PFSK-1 (cell line): Measurements from ENCODE around the gene ITIH5.

Experiments used
- POLR2AphosphoS5 ChIP-seq: IDR thresholded peaks from 2 replicates; pipeline ENCODE4 v1.6.1; 2012; ENCODE audit warnings: low read depth, mild to moderate bottlenecking, control low read depth, low read length, moderate library complexity
- TAF1 ChIP-seq: IDR thresholded peaks from 2 replicates; pipeline ENCODE4 v1.6.1; 2012; ENCODE audit warnings: low read length, control low read depth, borderline replicate concordance; ENCODE audit not compliant: insufficient read depth

- TF ChIP-seq POLR2AphosphoS5 (no peak), TAF1 (no peak)
Measured at GRCh38 chr10:7551950-7552716, 114.6 kb downstream of the ITIH5 start.
